Measurements from ENCODE around the gene GALNT7. TPM values are rescaled to one million over a fixed set of nuclear protein-coding genes. Genes with fewer than 3 reads are reported as not detected.

The GALNT7 gene
- total and polyA plus RNA-seq, 8 donors, result 25.2 to 51.1 (median 37.4) TPM

- peaks cover 0 to 12% of the 10 kb centered on the region in 2 donors for H3K36me3 ChIP-seq
- ATAC-seq (no peak), DNase-seq (no peak)
- H3K27ac ChIP-seq, result no peak overlapping the region
- peaks cover 6 to 39% of the 10 kb centered on the region in 2 donors for H3K9me3 ChIP-seq
- no peaks in the 10 kb centered on the region for H3K4me1 ChIP-seq
- H3K27me3 ChIP-seq, result no peaks in the 10 kb centered on the region
- TF ChIP-seq CTCF (IDR thresholded peaks at IDR 0.05), result no peak
- intact Hi-C loops (cut with DNase I), result no loop called here
- H3K4me3 ChIP-seq, result peak overlapping the region in 1 of 2 donors; percentile 10
Observed at GRCh38 chr4:173288698-173289352, 120.2 kb downstream of the GALNT7 start.

GRCh38 chr4:173289353-173289727, 120.7 kb downstream of the GALNT7 start:
- ATAC-seq, result no peak
- no peak for TF ChIP-seq CTCF (IDR thresholded peaks at IDR 0.05)

GRCh38 chr4:173291899-173292298, 123.3 kb downstream of the GALNT7 start:
- TF ChIP-seq CTCF (IDR thresholded peaks at IDR 0.05), result no peak
- ATAC-seq, result no peak
- H3K4me1 ChIP-seq, result no peaks in the 10 kb centered on the region
- intact Hi-C loops (cut with DNase I), result no loop called here
- H3K4me3 ChIP-seq, result no peak overlapping the region
- DNase-seq, result no peak
- H3K27ac ChIP-seq, result no peak overlapping the region
- peaks cover 0 to 6% of the 10 kb centered on the region in 2 donors for H3K36me3 ChIP-seq
- H3K27me3 ChIP-seq, result no peaks in the 10 kb centered on the region
- H3K9me3 ChIP-seq, result peaks cover 0 to 9% of the 10 kb centered on the region in 2 donors

More at GRCh38 chr4:173289353-173289727, 120.7 kb downstream of the GALNT7 start:
- Histone ChIP-seq H3K4me3 (peak overlapping the region in 1 of 2 donors; percentile 10), H3K27ac (no peak overlapping the region), H3K36me3 (peaks cover 0 to 12% of the 10 kb centered on the region in 2 donors), H3K4me1 (no peaks in the 10 kb centered on the region), H3K27me3 (no peaks in the 10 kb centered on the region), H3K9me3 (peaks cover 3 to 34% of the 10 kb centered on the region in 2 donors)
- intact Hi-C loops (cut with DNase I), result no loop called here
- no peak for DNase-seq

GRCh38 chr4:173293663-173294062, 125.1 kb downstream of the GALNT7 start:
- ATAC-seq, result no peak
- intact Hi-C loops (cut with DNase I), result no loop called here
- Histone ChIP-seq H3K4me1 (no peaks in the 10 kb centered on the region), H3K9me3 (no peaks in the 10 kb centered on the region), H3K27me3 (no peaks in the 10 kb centered on the region), H3K4me3 (no peak overlapping the region), H3K36me3 (peaks cover 0 to 6% of the 10 kb centered on the region in 2 donors), H3K27ac (no peak overlapping the region)
- no peak for TF ChIP-seq CTCF (IDR thresholded peaks at IDR 0.05)
- DNase-seq, result no peak

- H3K27me3 ChIP-seq, result no peaks in the 10 kb centered on the region
- H3K36me3 ChIP-seq, result peaks cover 0 to 6% of the 10 kb centered on the region in 2 donors
- H3K9me3 ChIP-seq, result no peaks in the 10 kb centered on the region
- intact Hi-C loops (cut with DNase I), result no loop called here
- H3K27ac ChIP-seq, result no peak overlapping the region
- no peak overlapping the region for H3K4me3 ChIP-seq
- no peaks in the 10 kb centered on the region for H3K4me1 ChIP-seq
- DNase-seq (no peak), ATAC-seq (no peak)
- TF ChIP-seq CTCF (IDR thresholded peaks at IDR 0.05), result no peak
Observed at GRCh38 chr4:173294444-173294843, 125.8 kb downstream of the GALNT7 start.
